Limb (tissue), 2 donors: ENCODE measurements around the gene POLD2.

Source experiments
- DNase-seq, 2 donors: peaks; one replicate each; pipeline ENCODE4 v3.0.0-alpha.2; 2016; ENCODE audit errors: extremely low spot score in 2 of 2

POLD2 gene

DNA sequence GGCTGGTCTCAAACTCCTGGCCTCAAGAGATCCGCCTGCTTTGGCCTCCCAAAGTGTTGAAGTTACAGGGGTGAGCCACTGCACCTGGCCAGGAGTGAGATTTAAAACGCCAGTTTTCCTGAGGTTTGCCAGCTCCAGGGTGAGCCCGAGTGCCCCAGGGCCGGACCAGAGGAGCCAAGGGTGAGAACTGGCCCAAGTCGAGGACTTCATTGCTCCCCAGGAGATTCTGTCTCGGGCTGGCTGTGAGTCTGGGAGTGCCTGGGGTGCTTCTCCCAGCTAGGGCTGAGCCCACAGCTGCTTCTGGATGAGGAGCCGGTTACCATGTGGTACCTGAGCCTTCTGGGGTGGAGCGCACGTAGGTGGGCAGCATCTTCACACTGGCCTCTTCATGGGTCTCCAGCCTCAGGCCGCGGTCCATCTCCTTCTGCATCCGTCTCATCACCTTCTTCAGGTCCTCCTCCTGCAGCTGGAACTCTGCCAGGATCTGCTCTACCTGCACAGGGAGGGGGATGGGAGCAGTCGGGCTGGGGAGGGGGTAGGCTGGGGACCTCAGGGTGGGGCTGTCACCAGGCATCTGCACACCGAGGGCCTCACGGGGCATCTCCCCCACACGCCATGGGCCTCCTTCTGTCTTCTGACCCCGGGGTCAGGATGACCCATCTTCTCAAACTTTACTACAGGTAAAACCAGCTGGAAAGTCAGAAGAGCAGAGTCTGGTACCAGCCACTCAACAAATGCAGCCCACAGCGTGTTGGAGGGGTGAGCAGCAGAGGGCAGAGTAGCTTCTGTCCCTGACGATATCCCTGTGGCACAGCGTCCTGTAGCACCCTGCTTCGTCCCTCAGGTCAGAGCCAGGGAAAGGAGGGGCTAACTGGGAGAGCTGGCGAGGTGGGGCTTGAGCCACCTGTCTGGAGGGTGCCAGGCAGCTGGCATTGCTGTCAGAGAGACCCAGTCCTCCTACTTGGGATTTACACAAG, 29.9 kb upstream of the POLD2 start:
- peak in 1 of 2 donors; percentile 19 for DNase-seq

DNA sequence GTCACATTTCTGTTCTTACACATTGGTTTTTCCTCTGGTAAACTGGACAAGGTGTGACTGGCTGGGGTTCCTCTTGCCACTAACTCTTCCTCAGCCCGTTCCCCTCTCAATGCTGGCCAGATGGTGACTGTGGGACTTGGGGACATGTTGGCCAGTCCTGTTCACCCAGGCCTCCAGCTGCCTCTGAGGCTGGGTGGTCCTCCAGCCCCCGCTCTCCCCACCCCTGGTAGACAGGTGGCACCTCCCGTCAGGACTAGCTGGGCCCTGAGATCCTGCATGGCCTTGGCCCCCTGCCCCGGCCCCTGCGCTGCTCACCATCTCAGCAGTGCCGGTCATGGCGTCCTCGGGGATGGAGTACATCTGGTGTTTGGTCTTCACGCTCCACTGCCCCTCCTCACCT, 28.6 kb upstream of the POLD2 start:
- no peak for DNase-seq

DNA sequence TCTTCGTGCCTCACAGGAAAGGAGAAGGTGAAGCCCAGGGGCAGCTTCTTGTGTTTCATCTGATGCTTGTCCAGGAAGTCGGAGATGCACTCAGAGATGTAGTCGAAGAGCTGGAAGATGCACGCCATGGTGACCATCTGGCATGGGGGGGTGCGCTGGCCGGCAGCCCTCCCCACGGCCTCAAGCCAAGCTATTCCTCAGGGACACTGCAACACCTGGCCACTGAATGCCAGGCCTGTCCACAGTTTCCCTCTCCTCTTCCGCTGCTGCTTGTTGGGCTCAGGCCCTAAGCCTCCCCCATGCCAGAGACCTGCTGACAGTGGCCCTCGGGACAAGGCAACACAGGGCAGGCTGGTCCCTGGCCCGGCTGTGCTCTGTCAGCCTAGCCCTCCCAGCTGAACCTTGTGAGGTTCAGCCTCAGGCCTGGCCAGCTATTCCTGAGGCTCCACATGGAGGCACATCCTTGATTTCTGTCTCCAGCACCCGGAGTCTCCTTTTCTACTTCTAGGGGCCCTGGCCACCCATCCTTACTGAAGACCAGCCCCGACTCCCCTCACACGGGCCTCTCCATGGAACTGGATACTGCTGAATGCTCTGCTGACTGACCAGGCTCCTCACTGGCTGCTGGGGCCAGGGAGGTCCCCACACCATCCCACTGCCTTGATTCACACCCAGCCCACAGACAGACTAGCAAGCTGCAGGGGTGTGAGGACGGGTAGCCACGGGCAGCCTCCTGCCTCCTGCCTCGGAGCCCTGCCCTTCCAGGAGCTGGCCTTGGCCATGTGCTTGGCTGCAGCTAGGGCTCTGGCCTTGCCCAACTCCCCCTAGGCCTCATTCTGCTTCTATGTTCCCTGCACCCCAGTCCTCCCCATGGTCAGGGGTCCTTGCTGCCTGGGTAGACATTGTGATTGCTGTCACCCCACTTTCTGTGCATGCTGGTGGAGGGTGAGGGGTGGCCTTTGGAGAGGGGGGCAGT, 27.9 kb upstream of the POLD2 start:
- no peak for DNase-seq

- peak in 1 of 2 donors; percentile 15 for DNase-seq
Measured at GRCh38 chr7:44150466-44150832, 27.1 kb upstream of the POLD2 start.

- DNase-seq, result peak; percentile 25 to 60
Measured at GRCh38 chr7:44149571-44150465, 26.5 kb upstream of the POLD2 start.

DNA sequence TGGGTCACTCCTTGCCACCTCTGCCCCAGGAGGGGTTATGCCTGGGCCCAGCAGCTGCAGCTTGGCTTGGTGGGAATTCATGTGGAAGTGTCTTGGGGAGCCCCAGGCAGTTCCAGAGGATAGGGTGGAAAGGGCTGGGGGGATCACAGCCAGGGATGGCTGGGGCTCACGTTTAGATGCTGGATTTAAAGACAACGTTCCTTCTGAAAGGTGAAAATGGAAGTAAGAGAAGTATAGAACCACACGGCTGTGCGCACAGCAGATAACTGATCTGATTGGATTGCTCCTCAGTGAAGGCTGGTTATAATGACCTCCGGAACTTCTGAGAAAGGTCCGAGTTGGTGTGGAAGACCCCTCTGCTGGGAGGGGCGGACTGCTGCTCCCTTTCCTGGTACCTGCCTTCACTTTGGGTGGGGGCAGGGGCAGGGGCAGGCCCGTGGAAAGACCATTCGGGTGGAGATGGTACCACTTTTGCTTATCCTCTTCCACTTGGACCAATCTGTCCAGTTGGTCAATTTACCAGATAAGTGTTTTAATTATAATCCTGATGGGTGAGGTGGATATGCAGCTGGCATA, 25.7 kb upstream of the POLD2 start:
- no peak for DNase-seq

- DNase-seq, result no peak
Measured at GRCh38 chr7:44148166-44148565, 24.8 kb upstream of the POLD2 start.

DNA sequence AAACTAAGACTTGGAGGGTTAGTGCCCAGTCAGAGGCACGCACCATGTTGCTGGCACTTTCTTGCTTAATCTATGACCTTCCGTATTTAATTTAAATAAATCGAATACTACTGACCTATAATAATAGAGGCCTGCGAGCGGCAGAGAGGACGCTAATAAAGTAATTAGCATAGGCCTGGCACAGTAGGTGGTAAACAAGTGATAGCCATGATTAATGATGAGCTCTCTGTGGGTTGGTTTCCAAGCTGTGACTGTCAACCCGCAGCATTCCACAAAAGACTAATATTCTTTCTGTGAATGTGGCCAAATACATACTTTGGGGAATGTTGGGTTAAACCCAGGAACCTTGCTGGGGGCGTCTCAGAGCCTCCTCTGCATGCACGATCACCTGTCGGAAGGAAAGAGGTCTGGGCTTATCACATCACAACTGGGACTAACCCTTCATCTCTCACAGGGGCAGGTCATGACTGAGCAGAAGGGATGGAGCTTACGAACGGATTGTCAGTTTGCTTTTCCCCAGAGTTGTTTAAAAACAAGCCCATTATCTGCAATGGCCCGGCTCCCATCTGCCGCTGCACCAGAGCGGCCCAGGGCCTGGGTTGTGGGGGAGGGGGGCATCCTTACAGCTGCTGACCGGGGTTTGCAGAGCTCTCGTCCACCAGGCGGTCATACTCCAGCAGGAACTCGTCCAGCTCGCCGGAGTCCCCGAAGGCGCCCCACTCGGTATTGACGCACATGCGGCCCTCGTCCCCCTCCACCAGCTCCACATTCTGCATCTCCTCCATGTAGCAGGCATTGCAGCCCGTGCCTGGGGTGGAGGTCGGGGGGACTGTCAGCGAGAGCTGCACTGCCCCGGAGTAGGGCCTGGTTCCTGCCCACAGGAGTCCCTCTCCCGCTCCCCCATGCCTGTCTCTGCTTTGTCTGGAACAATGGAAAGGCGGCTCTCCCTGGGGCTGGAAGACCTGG, 24.0 kb upstream of the POLD2 start:
- peak in 1 of 2 donors; percentile 68 for DNase-seq

GRCh38 chr7:44145969-44146911, 22.9 kb upstream of the POLD2 start:
- DNase-seq, result peak; percentile 37 to 86

DNA sequence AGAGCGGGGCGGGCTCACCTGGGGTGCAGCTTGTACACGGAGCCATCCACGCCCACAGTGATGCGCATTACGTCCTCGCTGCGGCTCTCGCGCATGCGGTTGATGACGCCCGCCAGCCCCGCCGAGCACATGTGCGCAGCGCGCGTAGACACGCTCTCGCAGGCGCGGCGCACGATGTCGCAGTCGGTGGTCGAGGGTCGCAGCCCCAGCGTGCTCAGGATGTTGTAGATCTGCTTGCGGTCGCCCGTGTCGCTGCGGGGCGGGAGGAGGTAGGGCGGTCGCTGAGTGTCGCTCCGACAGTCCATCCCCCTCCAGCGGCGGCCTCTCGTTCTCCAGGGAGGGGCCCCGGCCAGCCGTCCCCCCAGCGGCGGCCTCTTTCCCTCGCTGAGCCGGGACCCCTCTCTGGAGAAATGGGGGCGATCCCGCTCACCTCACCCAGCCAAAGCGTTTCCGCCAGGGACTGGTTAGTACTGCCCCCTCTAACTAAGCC, 22.2 kb upstream of the POLD2 start:
- DNase-seq, result peak in 1 of 2 donors; percentile 76

DNA sequence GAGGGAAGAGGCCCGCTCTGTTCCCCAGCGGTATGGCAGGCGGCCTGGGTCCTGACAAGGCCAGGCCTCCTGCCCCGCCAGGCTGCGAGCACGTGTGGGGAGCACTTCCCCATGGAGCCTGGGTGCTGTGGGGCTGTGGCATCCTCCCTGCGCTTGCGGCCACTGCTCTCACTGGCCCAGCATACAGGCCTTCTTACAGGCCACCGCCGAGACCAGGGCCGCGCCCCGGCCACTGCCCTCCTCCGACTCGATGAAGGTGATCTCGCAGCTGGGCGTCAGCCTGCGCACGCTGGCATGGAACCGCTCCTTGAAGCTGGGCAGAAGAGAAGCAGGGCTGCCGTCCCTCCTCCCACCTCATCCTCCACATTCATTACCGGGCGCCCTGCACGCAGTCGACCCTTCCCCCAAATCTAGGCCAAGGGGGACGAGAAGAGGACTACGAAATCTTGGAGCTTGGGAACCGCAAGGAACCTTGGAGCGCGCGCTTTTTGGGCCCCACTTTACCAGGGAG, 21.7 kb upstream of the POLD2 start:
- DNase-seq, result peak in 1 of 2 donors; percentile 30

DNA sequence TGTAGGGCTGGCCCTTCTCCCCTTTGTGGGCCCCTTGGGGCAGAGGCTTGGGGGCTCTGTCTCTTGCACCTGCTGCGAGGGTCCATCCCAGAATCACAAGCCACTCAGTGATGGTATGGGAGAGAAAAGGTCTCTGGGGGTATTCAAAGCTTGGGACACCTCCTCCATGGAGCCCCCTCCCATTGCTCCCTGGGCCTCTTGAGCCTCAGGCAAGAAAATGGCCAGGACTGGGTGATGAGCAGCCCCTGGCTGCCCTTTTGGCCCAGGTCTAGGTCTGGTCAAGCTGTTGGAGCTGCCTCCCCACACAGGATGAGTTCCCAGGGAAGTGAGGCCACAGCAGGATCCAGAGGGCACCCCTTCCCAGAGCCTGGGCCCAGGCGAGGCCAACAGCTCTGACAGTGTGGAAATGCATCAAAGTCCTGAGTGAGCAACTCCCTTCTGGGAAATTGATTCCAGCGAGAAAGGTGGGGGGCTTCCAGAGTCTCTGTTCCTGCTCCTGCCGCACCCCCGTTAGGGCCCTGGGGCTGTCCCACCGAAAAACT, 21.1 kb upstream of the POLD2 start:
- DNase-seq, result no peak

DNA sequence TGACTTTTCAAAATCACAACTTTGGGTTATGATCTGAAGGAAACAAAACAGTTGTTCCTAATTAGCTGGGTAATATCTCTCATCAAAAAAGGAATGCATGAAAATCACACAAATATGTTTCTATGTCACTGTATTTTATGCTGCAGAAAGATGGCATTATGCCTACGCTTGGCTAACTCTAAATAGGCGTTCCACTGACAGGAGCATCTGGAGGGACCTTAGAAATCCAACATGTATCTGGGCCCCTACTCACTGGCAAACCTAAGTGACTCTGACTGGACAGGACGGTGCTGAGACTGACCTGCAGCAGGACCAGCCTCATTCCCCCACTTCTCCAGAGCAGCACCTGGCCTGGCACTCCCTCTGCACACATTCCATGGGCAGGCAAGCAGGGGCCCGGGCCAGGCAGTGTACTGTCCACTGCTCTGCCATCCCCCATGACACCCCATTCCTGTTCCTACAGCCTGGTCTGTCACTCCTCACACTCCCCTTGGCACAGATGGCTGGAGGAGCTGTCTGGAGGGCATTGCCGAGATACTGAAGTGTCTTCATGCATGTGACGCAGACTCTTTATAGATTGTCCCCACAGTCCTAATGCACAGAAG, 20.4 kb upstream of the POLD2 start:
- DNase-seq, result peak in 1 of 2 donors; percentile 12

- no peak for DNase-seq
Measured at GRCh38 chr7:44142028-44142427, 18.7 kb upstream of the POLD2 start.

- DNase-seq, result no peak
Measured at GRCh38 chr7:44141221-44141850, 18.0 kb upstream of the POLD2 start, which contains the start of gene MYL7. Gene MYL7 (minus strand): TSS chr7:44141332. CDS start chr7:44141305, 27 bp downstream.

- no peak for DNase-seq
Measured at GRCh38 chr7:44140341-44140740, 17.0 kb upstream of the POLD2 start.
